ENCODE data around the gene CASD1. TPM values are rescaled to one million over a fixed set of nuclear protein-coding genes. Genes with fewer than 3 reads are reported as not detected.

CASD1 gene
- total and polyA plus RNA-seq, 2 experiments from 2014 or later, result 15.5 to 38.1 TPM

DNA sequence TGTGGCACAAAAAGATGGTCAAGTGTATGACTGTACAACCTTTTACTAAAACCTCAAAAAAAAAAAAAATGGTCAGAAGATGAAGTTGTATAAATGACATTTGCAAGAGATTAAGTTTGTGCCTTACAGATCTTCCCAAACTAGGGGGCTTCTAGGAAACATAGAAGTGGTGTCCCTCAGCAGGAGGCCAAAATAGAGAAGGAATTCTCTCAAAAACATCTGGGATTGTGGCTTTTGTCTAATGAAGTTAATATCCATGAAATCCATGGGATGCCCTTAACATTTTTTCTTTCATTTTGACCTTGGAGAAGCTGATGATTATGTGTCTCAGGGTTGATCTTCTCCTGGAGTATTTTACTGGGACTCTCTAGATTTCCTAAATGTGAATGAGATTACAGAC is 62.2 kb downstream of the CASD1 start (continued):
- TF ChIP-seq ZNF462 (CRISPR knock-in tag; IDR thresholded peaks at IDR 0.05) (no peak), NANOG (IDR thresholded peaks at IDR 0.05; ENCODE audit: borderline replicate concordance) (no peak)
- TF ChIP-seq, protein P1, sequence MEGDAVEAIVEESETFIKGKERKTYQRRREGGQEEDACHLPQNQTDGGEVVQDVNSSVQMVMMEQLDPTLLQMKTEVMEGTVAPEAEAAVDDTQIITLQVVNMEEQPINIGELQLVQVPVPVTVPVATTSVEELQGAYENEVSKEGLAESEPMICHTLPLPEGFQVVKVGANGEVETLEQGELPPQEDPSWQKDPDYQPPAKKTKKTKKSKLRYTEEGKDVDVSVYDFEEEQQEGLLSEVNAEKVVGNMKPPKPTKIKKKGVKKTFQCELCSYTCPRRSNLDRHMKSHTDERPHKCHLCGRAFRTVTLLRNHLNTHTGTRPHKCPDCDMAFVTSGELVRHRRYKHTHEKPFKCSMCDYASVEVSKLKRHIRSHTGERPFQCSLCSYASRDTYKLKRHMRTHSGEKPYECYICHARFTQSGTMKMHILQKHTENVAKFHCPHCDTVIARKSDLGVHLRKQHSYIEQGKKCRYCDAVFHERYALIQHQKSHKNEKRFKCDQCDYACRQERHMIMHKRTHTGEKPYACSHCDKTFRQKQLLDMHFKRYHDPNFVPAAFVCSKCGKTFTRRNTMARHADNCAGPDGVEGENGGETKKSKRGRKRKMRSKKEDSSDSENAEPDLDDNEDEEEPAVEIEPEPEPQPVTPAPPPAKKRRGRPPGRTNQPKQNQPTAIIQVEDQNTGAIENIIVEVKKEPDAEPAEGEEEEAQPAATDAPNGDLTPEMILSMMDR (conservative IDR thresholded peaks at IDR 0.05; ENCODE audit: low read depth in 2 of 2), result no peak

DNA sequence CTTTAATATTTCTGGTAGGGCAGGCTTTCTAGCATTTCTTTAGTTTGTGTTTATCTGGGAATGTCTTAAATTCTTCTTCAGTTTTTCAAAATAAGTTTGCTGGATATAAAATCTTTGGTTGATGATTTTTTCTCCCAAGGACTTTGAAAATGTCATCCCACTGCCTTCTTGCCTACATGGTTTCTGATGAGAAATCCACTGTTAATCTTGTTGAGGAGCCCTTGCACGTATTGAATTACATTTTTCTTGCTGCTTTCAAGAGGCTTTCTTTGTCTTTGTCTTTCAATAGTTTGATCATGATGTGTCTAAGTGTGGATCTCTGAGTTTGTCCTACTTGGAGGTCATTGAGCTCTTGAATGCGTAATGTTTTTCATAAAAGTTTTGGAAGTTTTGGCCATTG is 66.0 kb downstream of the CASD1 start:
- H3K4me2 ChIP-seq, result no peak overlapping the region
- no peak overlapping the region for H3K27ac Mint-ChIP-seq
- no peak overlapping the region for H3K4me3 Mint-ChIP-seq
- H3K4me3 ChIP-seq, result no peak overlapping the region
- H3K9me2 ChIP-seq (ENCODE audit: insufficient read depth), result peaks cover 3% of the 10 kb centered on the region; the same call in 1 of the 2 replicates
- H3K27me3 ChIP-seq (ENCODE audit: insufficient read depth), result no peaks in the 10 kb centered on the region
- no peak overlapping the region for H2AFZ ChIP-seq
- ATAC-seq, result no peak
- H3F3A ChIP-seq (replicated peaks; ENCODE audit: low read depth), result no peaks in the 10 kb centered on the region
- DNase-seq (ENCODE audit: low spot score), result no peak
- H3K27ac ChIP-seq (ENCODE audit: low read depth), result no peak overlapping the region
- H3K36me3 Mint-ChIP-seq (ENCODE audit: low read depth), result peaks cover 44% of the 10 kb centered on the region
- no peaks in the 10 kb centered on the region for H3K27me3 Mint-ChIP-seq (ENCODE audit: insufficient read depth, low read depth, poor library complexity)
- peaks cover 8% of the 10 kb centered on the region; the same call in 2 of the 3 replicates for H3K4me1 Mint-ChIP-seq
- H3K9me3 Mint-ChIP-seq, result peaks cover 28% of the 10 kb centered on the region
- no peaks in the 10 kb centered on the region for H3K4me1 ChIP-seq (ENCODE audit: insufficient read depth)
- no peaks in the 10 kb centered on the region for H4K20me1 ChIP-seq (replicated peaks; ENCODE audit: insufficient read depth)
- H3K79me2 ChIP-seq (replicated peaks; ENCODE audit: insufficient read depth), result no peaks in the 10 kb centered on the region
- peaks cover 6% of the 10 kb centered on the region; the same call in 1 of the 2 replicates for H3K36me3 ChIP-seq (ENCODE audit: insufficient read depth)
- no peak for TF ChIP-seq CREB1 (CRISPR knock-in tag; IDR thresholded peaks at IDR 0.05; ENCODE audit: low read depth)
- TF ChIP-seq, protein P2, sequence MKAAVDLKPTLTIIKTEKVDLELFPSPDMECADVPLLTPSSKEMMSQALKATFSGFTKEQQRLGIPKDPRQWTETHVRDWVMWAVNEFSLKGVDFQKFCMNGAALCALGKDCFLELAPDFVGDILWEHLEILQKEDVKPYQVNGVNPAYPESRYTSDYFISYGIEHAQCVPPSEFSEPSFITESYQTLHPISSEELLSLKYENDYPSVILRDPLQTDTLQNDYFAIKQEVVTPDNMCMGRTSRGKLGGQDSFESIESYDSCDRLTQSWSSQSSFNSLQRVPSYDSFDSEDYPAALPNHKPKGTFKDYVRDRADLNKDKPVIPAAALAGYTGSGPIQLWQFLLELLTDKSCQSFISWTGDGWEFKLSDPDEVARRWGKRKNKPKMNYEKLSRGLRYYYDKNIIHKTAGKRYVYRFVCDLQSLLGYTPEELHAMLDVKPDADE (IDR thresholded peaks at IDR 0.05), result no peak
- TF ChIP-seq ZNF331 (CRISPR knock-in tag; IDR thresholded peaks at IDR 0.05; ENCODE audit: low read depth), result no peak
- TF ChIP-seq ZNF462 (CRISPR knock-in tag; IDR thresholded peaks at IDR 0.05), result no peak
